Endothelial cell of umbilical vein (primary cell): Measurements from ENCODE around the gene C1QTNF8. TPM values are rescaled to one million over a fixed set of nuclear protein-coding genes. Genes with fewer than 3 reads are reported as not detected.

Experiments
- BruUV-seq: library from RNA; stranded (reverse); fragments of 400-500 nt; replicated peaks from 2 replicates; lab custom pipeline; 2021; lab: Mats Ljungman, UMichigan
- CTCF ChIA-PET: fragments of 300-600, 350-600 bp; sonication (Branson Sonifier 250); formaldehyde crosslinking; loops from one replicate; lab custom pipeline; 2021; ENCODE audit warnings: antibody characterized with exemption, inconsistent platforms; lab: Charles Lee
- POLR2A ChIA-PET: fragments of 300-600, 350-600 bp; sonication (Branson Sonifier 250); formaldehyde crosslinking; loops from one replicate; lab custom pipeline; 2021; ENCODE audit warnings: antibody characterized with exemption, inconsistent platforms; lab: Charles Lee
- DNase-seq: peaks from one replicate; pipeline ENCODE4 v3.0.0-alpha.2; 2011; ENCODE audit warnings: low read depth, low spot score
- FAIRE-seq: peaks from 2 replicates; lab custom pipeline; 2011; peaks lifted over from hg19 to GRCh38; lab: Jason Lieb, UNC
- H2AFZ ChIP-seq: 2 replicates; pipeline ENCODE4 v1.6.0; 2012; ENCODE audit warnings: low read depth, low read length, control low read depth, inconsistent platforms
- H3K27ac ChIP-seq: 2 replicates; pipeline ENCODE4 v1.5.1; 2011; ENCODE audit warnings: low read depth, mild to moderate bottlenecking, control low read depth, low read length, moderate library complexity; ENCODE audit not compliant: insufficient read depth
- H3K27me3 ChIP-seq, 2 experiments: 2 replicates each; pipeline versions ENCODE4 v1.6.0 to v1.6.1; 2011; ENCODE audit warnings: low read length in 2 of 2, mixed read lengths in 1 of 2; ENCODE audit not compliant: control insufficient read depth in 2 of 2, insufficient read depth in 2 of 2
- H3K36me3 ChIP-seq, 2 experiments: 2 replicates in 1 of 2; 3 replicates in 1 of 2; pipeline ENCODE4 v1.5.1; 2011; ENCODE audit warnings: low read length in 2 of 2, mild to moderate bottlenecking in 1 of 2, moderate library complexity in 1 of 2; ENCODE audit not compliant: control insufficient read depth in 2 of 2, insufficient read depth in 2 of 2; ENCODE audit errors: extremely low read depth in 1 of 2
- H3K4me1 ChIP-seq: 3 replicates; pipeline ENCODE4 v1.5.1; 2011; ENCODE audit warnings: mild to moderate bottlenecking, low read length; ENCODE audit not compliant: control insufficient read depth, insufficient read depth; ENCODE audit errors: extremely low read depth
- H3K4me2 ChIP-seq: 2 replicates; pipeline ENCODE4 v1.6.1; 2011; ENCODE audit warnings: low read length, control low read depth, mixed read lengths; ENCODE audit not compliant: insufficient read depth
- H3K4me3 ChIP-seq, 3 experiments: fragments of 200-600 bp in 1 of 3; sonication (generic), shearing (Covaris generic) in 1 of 3; replicated peaks in 1 of 3; 2 replicates each; pipeline ENCODE4 v1.5.1; 2011 to 2016; ENCODE audit warnings: control low read depth in 3 of 3, low read length in 3 of 3, mild to moderate bottlenecking in 2 of 3, inconsistent platforms in 1 of 3, low read depth in 1 of 3, moderate library complexity in 1 of 3; ENCODE audit not compliant: insufficient read depth in 1 of 3
- H3K79me2 ChIP-seq: 2 replicates; pipeline ENCODE4 v1.6.0; 2012; ENCODE audit warnings: low read length, inconsistent platforms; ENCODE audit not compliant: control insufficient read depth, insufficient read depth
- H3K9ac ChIP-seq: replicated peaks from 2 replicates; pipeline ENCODE3; 2011; ENCODE audit warnings: low read length, control low read depth; ENCODE audit not compliant: insufficient read depth; ENCODE audit errors: extremely low read depth
- H3K9me1 ChIP-seq: replicated peaks from 3 replicates; pipeline ENCODE4 v1.6.0; 2011; ENCODE audit warnings: mild to moderate bottlenecking, low read length; ENCODE audit not compliant: control insufficient read depth, insufficient read depth; ENCODE audit errors: extremely low read depth
- H3K9me3 ChIP-seq: replicated peaks from 2 replicates; pipeline ENCODE4 v1.5.1; 2012; ENCODE audit warnings: low read length, inconsistent platforms; ENCODE audit not compliant: control insufficient read depth, insufficient read depth
- H4K20me1 ChIP-seq: replicated peaks from 2 replicates; pipeline ENCODE3; 2011; ENCODE audit warnings: mild to moderate bottlenecking, low read length; ENCODE audit not compliant: control insufficient read depth, insufficient read depth; ENCODE audit errors: extremely low read depth
- FOS ChIP-seq: IDR thresholded peaks from 2 replicates; pipeline ENCODE4 v1.6.1; 2011; ENCODE audit warnings: mild to moderate bottlenecking, low read length, moderate library complexity, borderline replicate concordance; ENCODE audit not compliant: insufficient read depth
- GATA2 ChIP-seq: IDR thresholded peaks from 2 replicates; pipeline ENCODE4 v1.7.0; 2011; ENCODE audit warnings: low read depth, mild to moderate bottlenecking, moderate library complexity, mixed read lengths, low read length; ENCODE audit not compliant: insufficient read length, insufficient read depth
- JUN ChIP-seq: IDR thresholded peaks from 2 replicates; pipeline ENCODE4 v1.6.1; 2011; ENCODE audit warnings: borderline replicate concordance, low read depth; ENCODE audit not compliant: insufficient read length, insufficient read depth
- MYC ChIP-seq: IDR thresholded peaks from one replicate; pipeline ENCODE4 v1.6.1; 2011; ENCODE audit warnings: mild to moderate bottlenecking, low read depth, low read length
- POLR2A ChIP-seq: IDR thresholded peaks from 2 replicates; pipeline ENCODE4 v1.6.1; 2012; ENCODE audit warnings: low read depth, mild to moderate bottlenecking, control low read depth, low read length
- POLR2AphosphoS5 ChIP-seq: IDR thresholded peaks from 2 replicates; pipeline ENCODE4 v1.6.1; 2012; ENCODE audit warnings: low read depth, mild to moderate bottlenecking, control low read depth, low read length, moderate library complexity; ENCODE audit not compliant: insufficient read depth
- dilution Hi-C: fragments of 300-500 bp; cut with MboI; formaldehyde crosslinking; loops from one replicate; pipeline ENCODE4 v1.15.0; 2019; ENCODE audit warnings: low sequenced_read_pairs; ENCODE audit not compliant: extremely low pct_ligation_motif_present
- intact Hi-C: fragments of 100-400 bp; cut with micrococcal nuclease; formaldehyde crosslinking; loops from one replicate; pipeline ENCODE4 v1.10.0; 2022
- polyA plus RNA-seq, 4 experiments: library from polyadenylated mRNA; depleted of rRNA in 3 of 4; stranded (reverse) in 3 of 4; unstranded in 1 of 4; fragments of >200 nt; gene quantifications; 2 replicates each; pipeline versions ENCODE4 v1.2.1 to v1.2.3, GENCODE V29; 2011 to 2012; ENCODE audit warnings: missing spikeins in 1 of 4
- total RNA-seq: library from RNA; stranded (reverse); gene quantifications from 2 replicates; pipeline ENCODE4 v1.2.3, GENCODE V29; 2021
- TF ChIP-seq, protein P1 (sequence below), 2 donors: IDR thresholded peaks; 1 replicate in 1 of 2; 2 replicates in 1 of 2; pipeline ENCODE4 v1.5.1; 2011; ENCODE audit warnings: low read length in 2 of 2, mild to moderate bottlenecking in 2 of 2, moderate library complexity in 2 of 2, control low read depth in 1 of 2, inconsistent platforms in 1 of 2, low read depth in 1 of 2; ENCODE audit not compliant: insufficient read depth in 1 of 2; ENCODE audit errors: extremely low read depth in 1 of 2

Gene C1QTNF8
- total and polyA plus RNA-seq, 2 donors (not counting 3 experiments of a cell fraction or from before 2014, with no cell fraction given): not detected

DNA sequence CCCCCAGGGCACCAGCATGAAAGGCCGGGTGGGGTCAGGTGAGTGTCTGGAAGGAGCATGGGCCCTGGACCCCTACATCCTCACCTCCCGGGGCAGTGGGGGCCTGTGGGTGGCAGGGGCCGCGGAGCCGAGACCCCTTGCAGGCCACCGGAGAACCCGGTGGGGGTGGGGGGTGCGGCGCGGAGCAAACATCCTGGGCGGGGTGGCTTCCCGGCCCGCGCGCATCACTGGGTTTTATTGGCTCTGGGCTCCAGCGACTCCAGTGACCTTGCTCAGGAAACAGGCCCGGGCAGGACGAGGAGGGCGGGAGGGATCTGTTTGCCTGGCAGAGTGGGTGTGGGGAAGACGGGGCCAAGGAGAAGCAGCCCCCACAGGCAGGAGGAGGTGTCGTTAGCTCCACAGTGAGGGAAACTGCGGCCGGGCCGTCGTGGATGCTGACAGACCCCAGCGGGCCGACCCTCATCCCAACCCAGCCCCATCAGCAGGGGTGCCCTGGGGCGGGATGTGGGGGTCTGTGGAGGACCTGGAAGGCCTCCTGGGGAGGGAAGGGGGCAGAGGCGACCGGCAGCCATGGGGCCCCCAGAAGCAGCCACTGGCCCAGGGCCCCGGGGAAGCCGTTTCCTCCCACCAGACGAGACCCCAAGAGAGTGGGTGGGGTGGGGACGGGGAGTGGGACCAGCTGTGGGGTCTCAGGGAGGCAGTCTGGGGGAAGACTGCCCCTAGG, 12.9 kb downstream of the C1QTNF8 start:
- no peaks in the 10 kb centered on the region for H4K20me1 ChIP-seq
- H3K27me3 ChIP-seq: no peaks in the 10 kb centered on the region
- peak overlapping the region; percentile 28 for H2AFZ ChIP-seq
- no peak overlapping the region for H3K4me2 ChIP-seq
- H3K36me3 ChIP-seq: no peaks in the 10 kb centered on the region
- BruUV-seq: no TSS peak
- ChIA-PET CTCF (interaction anchor here (0.6 to 2.3 kb wide), 3 partner anchors 9 to 25 kb away, joined by 3 to 16 read pairs (median 3); no protein-coding TSS in a partner anchor), POLR2A (no interaction called here)
- H3K4me1 ChIP-seq: peaks cover 31% of the 10 kb centered on the region
- dilution Hi-C loops (no loop called here), intact Hi-C loops (no loop called here)
- H3K9me3 ChIP-seq: no peaks in the 10 kb centered on the region
- no peak overlapping the region for H3K9ac ChIP-seq
- no peaks in the 10 kb centered on the region for H3K9me1 ChIP-seq
- TF ChIP-seq MYC (no peak), GATA2 (no peak), POLR2A (no peak), FOS (no peak), POLR2AphosphoS5 (peak; percentile 10), JUN (no peak)
- TF ChIP-seq, protein P1, sequence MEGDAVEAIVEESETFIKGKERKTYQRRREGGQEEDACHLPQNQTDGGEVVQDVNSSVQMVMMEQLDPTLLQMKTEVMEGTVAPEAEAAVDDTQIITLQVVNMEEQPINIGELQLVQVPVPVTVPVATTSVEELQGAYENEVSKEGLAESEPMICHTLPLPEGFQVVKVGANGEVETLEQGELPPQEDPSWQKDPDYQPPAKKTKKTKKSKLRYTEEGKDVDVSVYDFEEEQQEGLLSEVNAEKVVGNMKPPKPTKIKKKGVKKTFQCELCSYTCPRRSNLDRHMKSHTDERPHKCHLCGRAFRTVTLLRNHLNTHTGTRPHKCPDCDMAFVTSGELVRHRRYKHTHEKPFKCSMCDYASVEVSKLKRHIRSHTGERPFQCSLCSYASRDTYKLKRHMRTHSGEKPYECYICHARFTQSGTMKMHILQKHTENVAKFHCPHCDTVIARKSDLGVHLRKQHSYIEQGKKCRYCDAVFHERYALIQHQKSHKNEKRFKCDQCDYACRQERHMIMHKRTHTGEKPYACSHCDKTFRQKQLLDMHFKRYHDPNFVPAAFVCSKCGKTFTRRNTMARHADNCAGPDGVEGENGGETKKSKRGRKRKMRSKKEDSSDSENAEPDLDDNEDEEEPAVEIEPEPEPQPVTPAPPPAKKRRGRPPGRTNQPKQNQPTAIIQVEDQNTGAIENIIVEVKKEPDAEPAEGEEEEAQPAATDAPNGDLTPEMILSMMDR (IDR thresholded peaks at IDR 0.05; ENCODE audit: extremely low read depth in 1 of 2, insufficient read depth in 1 of 2, low read depth in 1 of 2, low read length in 2 of 2): no peak
- H3K4me3 ChIP-seq: no peak overlapping the region
- DNase-seq (peak; percentile 23), FAIRE-seq (peak; percentile 62)
- H3K27ac ChIP-seq: peak overlapping the region; percentile 61
- H3K79me2 ChIP-seq: no peaks in the 10 kb centered on the region
